GM06990 (cell line): ENCODE results near the gene NCEH1.
"Not testable (repeated sequence)": the region's sequence is repeated elsewhere in the genome, so short reads cannot be mapped to it uniquely, and the experiment has no call there.

Experiments used
- DNase-seq: peaks from one replicate; pipeline ENCODE4 v3.0.0-alpha.2; 2011; ENCODE audit not compliant: insufficient read length; ENCODE audit errors: extremely low read depth
- H3K27me3 ChIP-seq: replicated peaks from 2 replicates; pipeline ENCODE4 v1.6.0; 2011; ENCODE audit warnings: low read length; ENCODE audit not compliant: control insufficient read depth, insufficient read depth
- H3K36me3 ChIP-seq: 2 replicates; pipeline ENCODE4 v1.5.1; 2011; ENCODE audit warnings: low read length; ENCODE audit not compliant: control insufficient read depth, insufficient read depth
- H3K4me3 ChIP-seq: replicated peaks from 2 replicates; pipeline ENCODE4 v1.5.1; 2011; ENCODE audit warnings: low read depth, mild to moderate bottlenecking, control low read depth, low read length
- CTCF ChIP-seq: IDR thresholded peaks from 2 replicates; pipeline ENCODE4 v1.5.1; 2011; ENCODE audit warnings: low read length, control low read depth, mild to moderate bottlenecking, inconsistent platforms; ENCODE audit not compliant: insufficient read depth, poor library complexity, severe bottlenecking

The NCEH1 gene, protein sequence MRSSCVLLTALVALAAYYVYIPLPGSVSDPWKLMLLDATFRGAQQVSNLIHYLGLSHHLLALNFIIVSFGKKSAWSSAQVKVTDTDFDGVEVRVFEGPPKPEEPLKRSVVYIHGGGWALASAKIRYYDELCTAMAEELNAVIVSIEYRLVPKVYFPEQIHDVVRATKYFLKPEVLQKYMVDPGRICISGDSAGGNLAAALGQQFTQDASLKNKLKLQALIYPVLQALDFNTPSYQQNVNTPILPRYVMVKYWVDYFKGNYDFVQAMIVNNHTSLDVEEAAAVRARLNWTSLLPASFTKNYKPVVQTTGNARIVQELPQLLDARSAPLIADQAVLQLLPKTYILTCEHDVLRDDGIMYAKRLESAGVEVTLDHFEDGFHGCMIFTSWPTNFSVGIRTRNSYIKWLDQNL

DNA sequence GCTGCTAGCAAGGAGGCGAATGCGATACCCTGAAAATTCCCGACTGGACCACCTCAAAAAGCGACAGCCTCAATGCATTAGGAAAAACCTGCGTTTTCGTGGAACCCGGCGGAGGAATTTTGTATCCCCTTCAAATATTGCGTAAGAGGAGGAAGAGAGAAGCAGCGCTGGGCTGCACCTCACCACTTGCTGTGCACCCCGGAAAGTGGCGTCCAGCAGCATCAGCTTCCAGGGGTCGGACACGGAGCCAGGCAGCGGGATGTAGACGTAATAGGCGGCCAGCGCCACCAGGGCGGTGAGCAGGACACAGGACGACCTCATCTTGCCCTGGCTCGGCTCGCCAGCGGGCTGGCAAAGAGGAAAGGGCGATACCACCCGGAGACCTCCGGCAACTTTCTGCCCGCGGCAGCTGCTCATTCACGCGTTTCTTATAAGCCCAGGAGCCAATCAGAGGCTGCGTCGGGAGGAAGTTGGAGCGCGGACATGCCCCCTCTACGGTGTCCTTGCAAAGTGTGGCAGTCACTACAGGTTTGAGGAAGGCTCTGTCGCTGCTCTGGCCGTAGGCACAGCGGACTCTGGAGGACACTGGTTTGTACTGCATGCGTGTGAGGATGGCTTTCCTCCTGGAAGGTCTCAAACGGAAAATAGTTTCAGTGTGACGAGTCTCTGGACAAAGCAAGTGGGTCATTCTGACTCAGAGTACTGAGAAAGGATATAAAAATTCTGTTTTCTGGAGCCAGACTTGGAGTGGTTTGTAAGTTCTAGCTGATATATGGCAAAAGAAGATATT lies at the start of gene NCEH1:
Gene NCEH1 (minus strand): TSS at position 404 of the 790 bp plus-strand sequence. CDS start 83 bp downstream, at position 321.
- H3K4me3 ChIP-seq = peak within 1 kb of the TSS; percentile 91
- peak; percentile 85 for TF ChIP-seq CTCF
- no peaks in the 10 kb centered on the region for H3K36me3 ChIP-seq
- no peaks in the 10 kb centered on the region for H3K27me3 ChIP-seq
- DNase-seq = peak; percentile 86

DNA sequence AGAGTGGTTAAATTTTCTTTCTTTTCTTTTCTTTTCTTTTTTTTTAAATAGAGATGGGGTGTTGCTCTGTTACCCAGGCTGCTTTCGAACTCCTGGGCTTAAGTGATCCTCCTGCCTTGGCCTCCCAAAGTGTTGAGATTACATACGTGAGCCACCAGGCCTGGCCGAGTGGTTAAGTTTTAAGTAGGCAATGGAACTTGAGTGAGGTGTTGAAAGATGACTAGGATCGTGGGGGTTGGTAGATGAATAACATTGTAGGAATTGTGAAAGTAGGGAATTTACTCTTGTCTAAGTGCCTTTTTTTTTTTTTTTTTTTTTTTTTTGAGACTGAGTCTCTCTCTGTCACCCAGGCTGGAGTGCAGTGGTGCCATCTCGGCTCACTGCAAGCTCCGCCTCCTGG lies 49.5 kb upstream of the NCEH1 start:
- not testable (repeated sequence) for H3K4me3 ChIP-seq, H3K36me3 ChIP-seq, H3K27me3 ChIP-seq, DNase-seq

- DNase-seq = no peak
- Histone ChIP-seq H3K27me3 (no peaks in the 10 kb centered on the region), H3K4me3 (no peak overlapping the region), H3K36me3 (no peaks in the 10 kb centered on the region; the same call in 1 of the 2 replicates)
- no peak for TF ChIP-seq CTCF
Measured at GRCh38 chr3:172753125-172753524, 42.3 kb upstream of the NCEH1 start.

DNA sequence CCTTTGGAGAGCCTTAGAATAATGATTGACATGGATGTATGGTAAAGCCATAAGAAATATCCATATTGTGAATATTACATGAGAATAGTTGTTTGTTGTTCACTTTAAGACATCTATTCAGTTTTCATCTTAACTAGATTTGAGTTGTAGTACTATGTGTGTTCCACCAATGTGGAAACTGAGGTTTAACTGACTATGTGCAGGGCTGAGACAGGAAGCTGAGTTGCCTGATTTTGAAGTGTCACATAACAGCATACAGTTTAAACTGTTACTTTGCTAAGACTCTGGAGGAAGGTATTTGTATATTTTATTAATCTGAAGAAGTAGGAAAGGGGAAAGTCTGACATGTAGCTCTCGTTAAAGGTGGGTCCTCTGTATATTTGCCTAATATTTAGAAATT lies 41.8 kb upstream of the NCEH1 start:
- no peak for TF ChIP-seq CTCF
- Histone ChIP-seq H3K4me3 (no peak overlapping the region; the same call in 1 of the 2 replicates), H3K27me3 (no peaks in the 10 kb centered on the region), H3K36me3 (no peaks in the 10 kb centered on the region; the same call in 1 of the 2 replicates)
- DNase-seq = no peak

GRCh38 chr3:172751175-172751704 lies 40.4 kb upstream of the NCEH1 start:
- Histone ChIP-seq H3K4me3 (peak overlapping the region; percentile 90), H3K27me3 (no peaks in the 10 kb centered on the region), H3K36me3 (no peaks in the 10 kb centered on the region; the same call in 1 of the 2 replicates)
- no peak for DNase-seq
- no peak for TF ChIP-seq CTCF
